ENCODE results near the gene TMEM35B. TPM values are rescaled to one million over a fixed set of nuclear protein-coding genes. Genes with fewer than 3 reads are reported as not detected.
"Not testable (repeated sequence)": the region's sequence is repeated elsewhere in the genome, so short reads cannot be mapped to it uniquely, and the experiment has no call there.

Gene TMEM35B
- total RNA-seq, 6 experiments from 2014 or later: 12.6 to 22.1 (median 16.2) TPM

GRCh38 chr1:34970220-34970735, 14.9 kb downstream of the TMEM35B start:
- H3K9me3 ChIP-seq: no peaks in the 10 kb centered on the region
- intact Hi-C loops (cut with DNase I): no loop called here
- H3K27me3 ChIP-seq: no peaks in the 10 kb centered on the region
- no peak overlapping the region for H3K4me3 ChIP-seq
- ATAC-seq (no peak), DNase-seq (no peak)
- no peaks in the 10 kb centered on the region for H3K36me3 ChIP-seq
- 85% methylated on average over 5 of the region's 5 CpGs for WGBS (ENCODE audit: insufficient coverage, low coverage, low lambda C conversion rate, missing lambda C conversion rate)
- no peaks in the 10 kb centered on the region for H3K4me1 ChIP-seq
- TF ChIP-seq CTCF (IDR thresholded peaks at IDR 0.05): no peak
- no peak for TF ChIP-seq POLR2A (IDR thresholded peaks at IDR 0.05)
- H3K27ac ChIP-seq: no peak overlapping the region

GRCh38 chr1:34968297-34968696, 16.9 kb downstream of the TMEM35B start:
- H3K4me1 ChIP-seq; H3K27me3 ChIP-seq; H3K4me3 ChIP-seq; H3K27ac ChIP-seq; ATAC-seq; intact Hi-C loops (cut with DNase I); H3K36me3 ChIP-seq; DNase-seq; H3K9me3 ChIP-seq: not testable (repeated sequence)
- 83% methylated on average over 2 of the region's 3 CpGs for WGBS (ENCODE audit: insufficient coverage, low coverage, low lambda C conversion rate, missing lambda C conversion rate)

GRCh38 chr1:34967672-34968071, 17.5 kb downstream of the TMEM35B start:
- not testable (repeated sequence) for DNase-seq, H3K27ac ChIP-seq

GRCh38 chr1:34965597-34965996, 19.6 kb downstream of the TMEM35B start:
- no peak for TF ChIP-seq POLR2A (IDR thresholded peaks at IDR 0.05)
- no peak for TF ChIP-seq CTCF (IDR thresholded peaks at IDR 0.05)
- intact Hi-C loops (cut with DNase I): no loop called here
- WGBS (ENCODE audit: insufficient coverage, low coverage, low lambda C conversion rate, missing lambda C conversion rate): 89% methylated on average over 2 of the region's 2 CpGs
- Histone ChIP-seq H3K4me3 (no peak overlapping the region), H3K27ac (no peak overlapping the region), H3K9me3 (no peaks in the 10 kb centered on the region), H3K36me3 (no peaks in the 10 kb centered on the region), H3K4me1 (no peaks in the 10 kb centered on the region), H3K27me3 (no peaks in the 10 kb centered on the region)
- DNase-seq: no peak
- ATAC-seq: no peak

More at GRCh38 chr1:34967672-34968071, 17.5 kb downstream of the TMEM35B start:
- ATAC-seq; H3K27me3 ChIP-seq; H3K36me3 ChIP-seq; H3K4me1 ChIP-seq; intact Hi-C loops (cut with DNase I); H3K4me3 ChIP-seq; H3K9me3 ChIP-seq: not testable (repeated sequence)
- WGBS (ENCODE audit: insufficient coverage, low coverage, low lambda C conversion rate, missing lambda C conversion rate): no CpG with 5 or more reads among the region's 36 CpGs

GRCh38 chr1:34950428-34950827, 34.7 kb downstream of the TMEM35B start:
- WGBS (ENCODE audit: insufficient coverage, low coverage, low lambda C conversion rate, missing lambda C conversion rate): 30% methylated on average over 1 of the region's 1 CpG
- Histone ChIP-seq H3K9me3 (no peaks in the 10 kb centered on the region), H3K4me1 (no peaks in the 10 kb centered on the region), H3K27ac (no peak overlapping the region), H3K36me3 (no peaks in the 10 kb centered on the region), H3K4me3 (no peak overlapping the region), H3K27me3 (no peaks in the 10 kb centered on the region)
- no peak for DNase-seq
- ATAC-seq: no peak
- intact Hi-C loops (cut with DNase I): no loop called here
- TF ChIP-seq POLR2A (IDR thresholded peaks at IDR 0.05) (no peak), CTCF (IDR thresholded peaks at IDR 0.05) (no peak)

GRCh38 chr1:34948739-34949138, 36.4 kb downstream of the TMEM35B start:
- H3K27ac ChIP-seq; ATAC-seq; DNase-seq; H3K9me3 ChIP-seq; H3K27me3 ChIP-seq; H3K4me1 ChIP-seq; H3K4me3 ChIP-seq; intact Hi-C loops (cut with DNase I); H3K36me3 ChIP-seq: not testable (repeated sequence)
- WGBS (ENCODE audit: insufficient coverage, low coverage, low lambda C conversion rate, missing lambda C conversion rate): 83% methylated on average over 9 of the region's 10 CpGs

- H3K9me3 ChIP-seq; DNase-seq; H3K36me3 ChIP-seq; ATAC-seq; intact Hi-C loops (cut with DNase I); H3K27ac ChIP-seq; H3K27me3 ChIP-seq; H3K4me3 ChIP-seq; H3K4me1 ChIP-seq: not testable (repeated sequence)
- 85% methylated on average over 15 of the region's 41 CpGs for WGBS (ENCODE audit: insufficient coverage, low coverage, low lambda C conversion rate, missing lambda C conversion rate)
Observed at GRCh38 chr1:34947641-34948314, 37.4 kb downstream of the TMEM35B start.

All from right lobe of liver (tissue), 6 donors.